SK-N-DZ (cell line): ENCODE results near the gene MRE11. TPM values are rescaled to one million over a fixed set of nuclear protein-coding genes. Genes with fewer than 3 reads are reported as not detected.

Experiments
- DNase-seq: peaks from one replicate; pipeline ENCODE4 v3.0.0-alpha.2; 2015; ENCODE audit warnings: low spot score
- polyA plus RNA-seq, 2 experiments: library from polyadenylated mRNA; depleted of rRNA; stranded (reverse); fragments of >200 nt; gene quantifications; 2 replicates each; pipeline ENCODE4 v1.2.3, GENCODE V29; 2014

The MRE11 gene
- polyA plus RNA-seq (2014; cell fraction: cytosol; rRNA removed) = 40.7 and 49.3 TPM in 2 replicates
- 32.1 and 34.0 TPM in 2 replicates for polyA plus RNA-seq (2014; cell fraction: nucleus; rRNA removed)

DNA sequence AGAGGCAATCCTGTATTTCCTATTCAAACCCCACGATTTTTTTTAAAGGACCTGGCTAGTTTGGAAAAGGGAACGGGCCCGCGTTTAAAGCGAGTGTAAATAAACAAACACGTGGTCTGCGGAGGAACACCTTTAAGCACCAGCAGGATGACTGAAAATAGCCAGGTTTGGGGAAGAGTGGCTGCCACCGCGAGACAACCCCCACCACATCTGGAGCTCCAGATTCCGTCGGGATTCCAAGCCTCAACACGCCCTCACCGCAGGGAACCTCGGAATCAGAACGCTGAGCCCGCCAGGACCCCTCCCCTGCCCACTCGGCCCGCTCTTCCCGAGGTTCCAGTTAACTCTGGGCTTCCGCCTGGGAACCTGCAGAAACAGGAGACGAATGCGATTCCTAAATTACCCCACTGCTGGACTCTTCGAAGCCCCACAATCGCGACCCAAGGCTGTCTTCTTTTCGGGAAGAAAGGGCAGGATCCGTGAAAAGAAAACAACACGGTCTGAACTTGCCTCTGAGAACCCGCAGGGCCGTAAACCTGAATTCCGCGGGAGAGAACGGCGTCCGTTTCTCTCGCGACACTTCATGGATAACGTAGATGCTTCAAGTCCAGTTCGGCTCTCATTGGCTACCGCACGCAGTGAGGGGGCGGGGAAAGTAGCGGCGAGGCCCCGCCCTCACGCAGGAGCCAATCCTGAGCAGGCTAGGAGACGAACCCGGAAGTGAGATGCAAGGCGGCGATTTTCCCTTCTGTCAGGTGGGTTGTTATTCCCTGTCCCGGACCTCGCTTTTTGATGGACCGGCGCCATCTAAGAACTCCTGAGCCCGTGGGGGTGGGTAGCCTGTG is at the start of gene MRE11, which contains the start of gene ANKRD49:
Gene MRE11, minus strand, starts transcription at position 564 of the 845 bp plus-strand sequence. CDS start 1,043 bp downstream, outside the sequence.
Gene ANKRD49, plus strand, starts transcription at position 704 of the 845 bp plus-strand sequence. CDS start 2,710 bp downstream, outside the sequence.
- peak; percentile 100 for DNase-seq

DNA sequence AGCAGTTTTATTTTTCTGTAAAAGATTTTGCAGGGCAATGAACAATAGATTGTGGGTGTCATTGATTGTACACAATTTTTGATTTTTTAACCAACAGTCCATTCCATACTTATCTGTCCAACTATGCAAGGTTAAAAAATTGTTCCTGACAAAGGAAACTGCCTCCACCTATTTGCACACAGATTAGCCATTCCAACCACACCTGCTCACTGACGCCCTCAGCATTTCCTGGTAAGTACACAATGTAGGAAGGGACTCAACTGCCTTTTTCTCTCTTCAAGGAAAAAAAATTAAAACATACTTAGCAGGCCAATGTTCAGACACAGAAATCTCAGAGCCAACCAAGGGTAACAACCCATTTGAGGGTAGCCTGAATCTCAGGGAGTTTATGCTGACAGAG is 45.8 kb upstream of the MRE11 start:
- no peak for DNase-seq

DNA sequence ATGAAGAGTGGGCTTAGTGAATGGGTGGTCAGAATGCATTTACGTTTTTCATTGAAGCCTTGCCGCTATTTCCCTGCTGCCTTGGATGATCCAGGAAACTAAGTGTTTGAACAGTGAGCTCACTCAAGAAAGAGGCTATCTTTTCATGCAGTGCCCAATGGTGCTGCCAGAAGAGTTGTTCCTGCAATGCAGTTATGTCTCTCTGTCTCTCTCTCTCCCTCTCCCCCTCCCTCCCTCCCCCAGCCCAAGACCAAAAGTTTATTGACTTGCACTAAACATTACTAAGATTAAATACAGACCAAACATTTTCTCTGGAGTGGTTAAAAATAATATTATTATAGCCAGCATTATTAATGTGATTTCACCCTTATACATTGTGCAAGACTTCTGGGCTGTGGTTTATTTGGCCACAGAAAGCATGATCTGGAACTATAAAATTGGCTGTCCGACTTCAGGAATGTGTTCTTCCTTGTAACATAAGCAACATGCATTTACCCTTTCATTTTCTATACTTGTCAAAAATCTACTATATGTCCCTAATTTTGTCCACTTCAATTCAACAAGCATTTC is 43.5 kb upstream of the MRE11 start:
- DNase-seq = no peak

DNA sequence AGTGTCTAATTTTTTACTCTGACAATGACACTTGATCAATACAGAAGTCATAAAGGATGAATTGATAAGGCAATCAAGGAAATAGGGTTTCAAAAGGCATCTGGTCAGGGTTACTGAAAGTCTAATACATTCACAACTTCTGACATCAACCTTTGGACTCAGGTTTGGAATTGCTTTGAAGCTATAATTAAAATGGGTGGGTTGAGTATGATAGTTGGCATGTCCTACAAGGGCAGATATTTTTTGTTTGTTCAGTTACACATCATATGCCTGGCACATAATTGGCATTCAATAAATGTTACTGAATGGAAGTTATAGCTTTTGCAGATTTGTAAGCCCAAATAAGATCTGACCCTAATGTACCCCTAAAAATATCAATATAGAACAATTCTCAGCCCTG is 42.7 kb upstream of the MRE11 start:
- no peak for DNase-seq

DNA sequence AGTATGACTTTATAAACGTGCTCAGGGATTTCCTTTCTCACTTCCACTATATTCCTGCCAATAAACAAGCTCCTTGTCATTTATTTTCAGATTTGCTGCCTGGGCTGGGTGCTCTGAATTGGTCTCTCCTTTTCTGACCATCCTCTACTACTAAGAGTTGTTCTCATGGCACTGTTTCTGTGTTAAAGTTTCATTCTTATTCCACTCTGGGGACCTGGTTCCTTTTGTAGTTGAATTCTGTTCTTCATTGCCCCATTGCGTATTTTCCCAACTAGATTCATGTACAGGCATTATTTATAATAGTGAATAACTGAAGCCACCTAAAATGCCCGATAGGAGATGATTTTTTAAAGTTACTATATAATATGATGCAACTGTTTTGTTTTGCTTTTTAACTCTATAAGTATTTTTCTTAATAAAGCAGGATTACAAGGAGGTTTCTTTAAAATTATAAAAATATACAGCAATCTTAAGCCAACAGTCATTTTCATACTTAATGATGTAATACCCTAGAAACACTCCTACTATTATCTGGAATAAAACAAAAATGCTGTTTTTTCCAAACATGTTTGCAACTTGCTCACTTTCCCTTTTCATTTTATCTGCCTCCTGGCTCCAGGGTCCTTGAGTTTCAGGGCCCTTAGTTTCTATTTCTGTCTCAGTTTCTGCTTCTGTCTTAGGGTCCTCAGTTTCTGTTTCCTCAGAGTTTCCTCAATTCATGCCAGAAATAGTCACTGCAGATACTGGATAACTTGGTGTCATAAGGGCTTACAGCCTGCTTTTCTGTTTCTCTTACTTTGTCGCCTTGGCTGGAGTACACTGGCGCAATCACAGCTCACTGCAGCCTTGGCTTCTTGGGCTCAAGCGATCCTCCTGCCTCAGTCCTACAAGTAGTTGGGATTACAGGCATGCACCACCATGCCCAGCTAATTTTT is 40.3 kb upstream of the MRE11 start:
- no peak for DNase-seq

DNA sequence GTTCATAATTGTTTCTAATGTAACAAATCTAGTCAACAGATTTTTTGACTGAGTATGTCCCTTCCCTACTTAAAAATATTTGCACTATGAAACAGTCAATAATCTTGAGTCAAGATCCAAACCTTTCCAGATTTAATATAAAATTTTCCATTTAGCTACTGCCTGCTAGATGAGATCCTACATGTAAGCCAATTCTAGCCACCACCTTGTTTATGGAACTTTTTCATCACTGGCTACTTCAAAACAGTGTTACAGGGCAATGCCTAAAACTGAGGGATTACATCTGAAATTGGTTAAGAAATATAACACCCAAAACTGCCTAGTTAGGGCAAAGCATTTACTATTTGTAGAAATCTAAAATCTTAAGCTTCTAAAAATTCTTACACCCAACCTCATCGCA is 39.6 kb upstream of the MRE11 start:
- no peak for DNase-seq

DNA sequence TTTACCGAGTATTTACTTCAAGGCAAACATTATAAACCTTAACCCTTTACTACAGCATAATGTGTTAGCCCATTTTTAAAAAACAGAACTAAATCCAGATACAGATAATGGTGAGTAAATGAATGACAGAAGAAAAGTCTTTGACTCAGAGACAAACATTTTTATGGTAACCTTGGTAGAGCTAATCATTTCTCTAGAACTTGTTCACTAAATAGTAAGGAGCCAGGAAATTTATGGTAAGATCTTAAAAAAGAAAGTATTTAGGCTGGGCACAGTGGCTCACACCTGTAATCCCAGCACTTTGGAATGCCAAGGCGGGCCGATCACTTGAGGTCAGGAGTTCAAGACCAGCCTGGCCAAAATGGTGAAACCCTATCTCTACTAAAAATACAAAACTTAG is 38.6 kb upstream of the MRE11 start:
- DNase-seq = no peak

DNA sequence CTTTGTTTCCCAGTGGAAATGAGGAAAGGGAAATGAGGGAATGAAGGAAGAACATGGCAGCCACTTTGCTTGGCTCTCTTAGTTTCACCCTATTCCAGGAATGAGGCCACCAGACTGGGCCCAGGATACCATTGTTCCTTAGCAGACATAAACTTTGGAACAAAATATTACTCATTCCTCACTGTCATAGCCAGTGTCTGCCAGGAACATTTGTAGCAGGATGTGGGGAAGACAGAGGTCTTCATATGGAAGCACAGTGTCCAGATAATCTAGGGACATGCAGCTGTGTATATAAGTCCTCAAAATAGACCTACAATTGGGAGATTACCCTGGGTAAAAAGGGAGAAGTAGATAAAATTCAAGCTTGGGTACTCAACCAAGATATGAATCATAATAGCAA is 34.9 kb upstream of the MRE11 start:
- DNase-seq = no peak

DNA sequence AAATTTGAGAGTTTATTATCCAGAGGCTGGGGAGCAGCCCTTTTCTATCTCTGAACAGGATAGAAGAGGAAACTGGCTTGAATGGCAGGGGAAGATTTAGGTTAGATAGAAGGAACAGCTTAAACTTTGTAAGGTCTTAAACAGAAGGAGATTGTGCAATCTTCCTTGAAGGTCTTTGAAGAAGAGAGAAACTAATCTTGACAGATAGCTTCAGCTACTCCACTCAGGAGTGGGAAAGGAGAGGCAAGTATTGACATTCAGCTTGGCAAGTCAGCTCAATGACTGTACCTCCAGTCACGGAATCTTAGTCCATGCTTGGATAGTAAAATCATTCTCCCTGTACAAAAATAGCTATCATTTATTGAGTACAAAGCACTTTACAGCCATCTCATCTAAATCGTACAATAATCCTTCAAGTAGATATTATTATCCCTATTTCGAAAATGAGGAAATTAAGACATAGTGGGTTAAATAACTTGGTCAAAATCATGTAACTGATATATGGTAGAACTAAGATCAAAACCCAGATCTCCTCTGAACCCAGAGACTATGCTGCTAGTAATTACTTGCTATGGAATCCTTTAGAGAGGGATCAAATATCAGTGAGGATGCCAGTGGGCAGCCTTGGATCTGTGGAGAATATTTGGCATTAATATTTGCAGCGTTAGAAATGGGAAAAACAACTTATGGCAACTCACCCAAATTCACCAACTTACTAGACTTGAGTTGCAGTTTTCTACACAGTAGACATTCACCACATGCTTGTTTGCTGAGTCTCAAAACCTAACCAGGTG is 33.2 kb upstream of the MRE11 start:
- no peak for DNase-seq

DNA sequence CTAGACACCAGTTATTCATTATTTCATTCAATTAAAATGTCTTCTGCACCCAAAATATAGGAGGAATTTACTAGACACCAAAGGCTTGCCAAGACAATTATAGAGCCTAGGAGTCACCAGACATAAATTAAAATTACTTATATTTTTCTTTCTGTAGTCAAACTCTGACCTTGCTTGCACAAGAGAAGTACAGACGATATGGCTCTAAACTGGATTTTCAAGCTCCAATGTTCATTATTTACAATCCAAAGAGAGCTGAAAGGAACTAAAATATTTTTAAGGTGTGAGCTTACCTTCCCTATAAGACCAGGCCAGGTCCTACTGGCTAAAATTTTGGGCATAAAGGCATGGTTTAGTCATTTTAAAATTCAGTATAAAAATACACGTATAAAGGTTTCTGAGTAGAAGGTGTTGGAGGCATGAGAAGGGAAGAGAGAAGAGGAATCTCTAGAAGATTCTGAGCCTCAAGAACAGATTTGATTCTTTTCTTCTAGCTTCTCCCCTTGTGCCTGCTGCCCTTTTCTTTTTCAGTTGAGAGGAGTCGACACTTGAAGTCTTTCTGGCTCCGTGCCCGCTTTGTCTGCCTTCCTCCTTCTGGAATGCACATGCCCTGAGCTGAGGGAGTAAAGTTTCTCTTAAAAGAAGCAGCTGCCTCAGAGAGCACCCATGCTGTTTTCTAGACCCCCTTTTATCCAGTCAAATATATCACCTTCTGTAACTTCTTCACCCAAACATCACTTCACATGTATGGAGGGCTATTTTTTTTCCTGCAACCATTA is 32.1 kb upstream of the MRE11 start:
- DNase-seq = peak; percentile 37

DNA sequence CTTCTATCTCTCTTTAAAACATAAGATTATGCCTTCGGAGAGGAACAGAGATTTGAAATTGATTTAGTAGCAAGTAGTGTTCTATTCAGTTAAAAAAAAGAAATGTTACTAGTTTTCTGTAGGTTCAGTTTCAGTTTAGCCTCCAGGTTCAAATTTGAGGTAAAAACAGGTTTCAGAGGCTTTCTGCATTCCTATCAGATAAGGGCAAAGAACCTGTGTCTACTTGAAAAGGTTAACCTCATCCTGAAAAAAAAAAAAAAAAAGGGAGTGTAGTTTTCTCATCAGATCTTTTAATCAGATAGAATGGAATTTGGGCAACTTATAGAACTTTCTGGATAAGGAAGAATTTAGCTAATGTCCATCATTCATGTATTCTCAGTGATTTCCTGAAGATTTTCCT is 30.7 kb upstream of the MRE11 start:
- DNase-seq = no peak

DNA sequence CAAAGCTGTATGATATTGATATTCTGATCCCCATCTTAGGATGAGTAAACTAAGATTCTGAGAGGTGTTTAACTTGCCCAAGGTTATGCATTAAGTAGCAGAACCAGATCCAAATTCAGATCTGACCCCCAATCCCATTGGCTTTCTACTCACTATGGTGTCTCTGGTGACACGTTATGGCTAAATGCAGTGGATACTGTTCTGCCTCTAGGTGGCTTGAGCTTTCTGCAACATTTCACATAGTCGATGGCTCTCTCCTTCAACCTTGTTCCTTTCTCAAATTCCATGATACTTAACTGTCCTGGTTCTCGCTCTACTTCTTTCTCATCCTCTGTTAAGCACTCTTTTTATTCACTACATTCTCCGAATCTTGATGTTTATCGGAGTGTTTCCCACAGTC is 28.0 kb upstream of the MRE11 start:
- peak; percentile 30 for DNase-seq

DNA sequence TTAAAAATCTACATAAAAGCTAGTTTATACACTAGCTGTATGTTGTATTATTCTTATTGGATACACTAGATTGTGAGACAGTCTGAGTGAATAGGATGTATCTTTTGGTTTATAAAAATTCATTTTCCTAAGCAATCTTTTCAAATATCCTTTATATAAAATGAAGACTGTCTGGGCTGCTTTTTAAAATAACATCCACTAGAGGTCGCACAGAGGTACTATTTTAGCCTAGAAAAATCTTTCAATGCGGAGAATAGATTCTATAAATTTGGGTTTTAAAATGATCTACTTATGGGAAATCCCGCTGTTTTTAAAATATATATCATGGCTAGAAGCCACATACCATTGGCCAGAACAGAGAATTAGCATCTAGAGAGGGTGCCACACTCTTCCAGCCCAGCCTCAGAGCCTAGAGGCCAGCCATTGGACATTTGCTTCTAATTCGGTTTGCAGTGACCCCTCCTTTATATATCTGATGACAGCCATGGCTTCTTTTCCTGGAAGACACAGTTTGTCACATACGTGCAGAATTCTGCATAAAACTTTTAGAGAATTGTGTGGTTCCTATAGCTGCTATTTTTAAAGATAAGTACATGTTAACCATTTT is 25.9 kb upstream of the MRE11 start:
- peak; percentile 31 for DNase-seq

DNA sequence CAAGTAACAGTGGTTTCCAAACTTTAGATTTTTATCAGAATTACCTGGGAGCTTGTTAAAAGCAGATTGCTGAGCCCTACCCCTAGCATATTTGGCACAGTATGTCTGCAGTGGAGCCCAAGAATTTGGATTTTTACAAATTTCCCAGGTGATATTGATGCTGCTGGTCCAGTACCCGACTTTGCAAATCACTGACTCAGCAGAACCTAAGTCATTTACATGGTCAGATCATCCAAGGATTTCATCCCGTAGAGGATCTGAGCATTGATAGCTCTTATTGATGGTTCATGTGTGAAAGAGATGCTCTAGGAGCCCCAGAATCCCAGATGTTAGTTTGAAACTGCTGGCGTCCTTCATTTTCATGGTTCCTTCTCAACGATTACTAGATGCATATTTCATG is 24.7 kb upstream of the MRE11 start:
- DNase-seq = no peak

DNA sequence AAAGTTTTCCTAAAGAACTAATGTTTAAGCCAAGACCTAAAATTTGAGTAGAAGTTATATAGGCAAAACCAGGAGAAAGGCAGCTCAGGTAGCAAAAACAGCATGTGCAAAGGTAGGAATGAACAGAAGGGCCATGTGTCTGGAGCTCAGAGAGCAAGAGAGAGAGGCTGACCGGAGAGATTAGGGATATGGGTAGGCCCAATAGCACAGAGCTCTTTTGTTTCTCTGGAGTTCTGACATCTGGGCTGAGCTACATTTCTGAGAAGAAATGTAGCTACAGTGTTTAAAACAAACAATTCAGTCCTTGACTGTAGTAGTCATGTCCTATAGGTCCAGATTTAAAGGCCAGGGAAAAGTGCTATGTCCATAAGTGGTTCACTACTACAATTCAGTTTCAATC is 23.1 kb upstream of the MRE11 start:
- DNase-seq = no peak

DNA sequence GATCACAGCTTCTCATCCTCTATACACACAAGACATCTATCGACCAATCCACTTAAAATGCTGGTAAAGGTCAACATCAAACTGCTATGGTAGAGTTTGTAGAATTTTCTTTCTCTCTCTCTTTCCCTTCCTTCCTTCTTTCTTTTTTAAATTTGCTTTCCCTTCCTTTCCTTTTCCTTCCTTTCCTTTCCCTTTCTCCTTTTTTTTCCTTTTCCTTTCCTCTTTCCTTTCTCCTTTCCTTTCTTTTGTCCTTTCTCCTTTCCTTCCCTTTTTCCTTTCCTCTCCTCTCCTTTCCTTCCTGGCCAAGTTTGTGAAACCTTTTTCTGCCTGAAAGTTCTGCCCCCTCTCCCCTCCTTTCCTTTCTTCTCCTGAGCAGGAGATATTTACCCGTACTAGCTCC is 21.8 kb upstream of the MRE11 start:
- DNase-seq = no peak

DNA sequence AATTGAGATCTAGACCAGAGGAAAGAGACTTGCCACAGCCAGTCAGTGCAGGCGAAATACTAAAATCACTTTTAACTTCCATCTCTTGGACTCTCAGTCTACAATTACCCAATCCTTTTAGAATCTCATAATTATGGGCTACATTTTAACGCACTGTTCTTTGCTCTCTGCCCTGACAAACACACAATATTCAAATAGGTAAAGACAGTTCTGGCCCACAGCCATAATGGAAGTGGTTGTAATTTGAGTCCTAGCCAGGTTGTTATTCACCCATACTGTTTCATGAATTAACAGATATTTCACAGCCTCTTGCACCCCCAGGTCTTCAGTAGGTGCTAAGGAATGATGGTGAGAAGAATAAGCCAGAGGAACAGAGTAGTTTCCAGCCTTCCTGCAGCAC is 19.4 kb upstream of the MRE11 start:
- DNase-seq = no peak

DNA sequence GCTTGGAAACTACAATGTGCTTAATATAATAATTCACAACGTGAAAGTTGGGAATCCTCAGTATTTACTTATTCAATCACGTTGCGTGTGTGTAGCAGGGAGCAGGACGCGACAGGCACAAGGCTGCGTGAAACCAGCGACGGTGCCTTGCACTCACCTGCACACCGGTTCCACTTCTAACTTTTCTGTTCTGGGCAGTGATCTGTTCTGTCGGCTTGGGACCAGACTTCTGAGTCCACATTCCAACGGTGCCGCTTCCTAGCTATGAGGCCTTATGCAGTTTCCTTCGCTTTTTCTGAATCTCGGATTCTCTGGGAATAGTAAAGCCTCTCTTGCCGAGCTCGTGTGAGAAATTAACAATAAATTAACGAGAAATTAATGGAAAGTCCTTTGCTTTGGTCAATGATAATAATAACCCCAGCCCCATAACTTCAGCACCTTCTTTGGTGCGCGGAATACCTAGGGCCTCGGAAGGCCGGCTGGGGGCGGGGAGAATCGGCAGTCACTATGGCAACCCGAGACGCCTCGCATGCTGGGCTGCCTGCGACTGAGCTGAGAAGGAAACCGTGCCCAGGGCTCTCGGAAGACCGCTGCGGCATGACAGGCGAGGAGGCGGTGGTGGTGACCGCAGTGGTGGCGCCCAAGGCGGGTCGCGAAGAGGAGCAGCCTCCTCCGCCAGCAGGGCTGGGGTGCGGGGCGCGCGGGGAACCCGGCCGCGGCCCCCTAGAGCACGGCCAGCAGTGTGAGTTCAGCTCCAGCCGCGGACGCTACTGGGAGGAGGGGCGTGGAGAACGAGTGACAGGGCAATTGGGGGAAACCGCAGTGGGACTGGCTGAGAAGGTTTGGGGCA is 18.5 kb upstream of the MRE11 start, which contains the start of gene C11orf97:
Gene C11orf97, plus strand, starts transcription at position 530 of the 850 bp plus-strand sequence. Its CDS starts 68 bp downstream, at position 598.
- peak; percentile 69 for DNase-seq

DNA sequence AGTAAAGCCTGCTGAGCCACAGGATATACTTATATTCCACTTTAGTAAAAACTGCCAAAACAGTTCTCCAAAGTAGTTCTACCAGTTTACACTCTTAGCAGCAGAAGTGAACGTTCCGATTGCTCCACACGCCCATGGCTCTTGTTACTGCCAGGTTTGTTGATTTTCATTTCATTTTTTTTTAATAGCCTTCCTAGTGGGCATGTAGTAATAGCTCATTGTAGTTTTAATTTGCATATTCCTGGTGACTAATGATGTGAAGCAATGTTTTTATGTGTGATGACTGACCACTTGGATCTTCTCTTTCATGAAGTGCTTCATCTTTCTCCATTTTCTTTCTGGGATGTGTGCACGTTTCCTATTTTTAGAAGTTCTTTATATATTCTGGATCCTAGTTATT is 13.8 kb upstream of the MRE11 start:
- no peak for DNase-seq
